ENCODE measurements around the gene NTSR2.

Gene NTSR2

GRCh38 chr2:11622611-11623010 is 47.4 kb downstream of the NTSR2 start:
- no peak for DNase-seq

- DNase-seq = peak; percentile 7
Measured at GRCh38 chr2:11621410-11621809, 48.6 kb downstream of the NTSR2 start.

GRCh38 chr2:11618708-11619062 is 51.3 kb downstream of the NTSR2 start:
- no peak for DNase-seq

GRCh38 chr2:11617984-11618707 is 51.8 kb downstream of the NTSR2 start:
- DNase-seq = no peak

GRCh38 chr2:11617527-11617926 is 52.5 kb downstream of the NTSR2 start:
- DNase-seq = no peak

GRCh38 chr2:11616851-11617415 is 53.1 kb downstream of the NTSR2 start:
- no peak for DNase-seq

- DNase-seq = no peak
Measured at GRCh38 chr2:11616097-11616687, 53.8 kb downstream of the NTSR2 start.

- no peak for DNase-seq
Measured at GRCh38 chr2:11615209-11615608, 54.8 kb downstream of the NTSR2 start.

- no peak for DNase-seq
Measured at GRCh38 chr2:11613297-11613696, 56.7 kb downstream of the NTSR2 start.

- DNase-seq = no peak
Measured at GRCh38 chr2:11612553-11613215, 57.3 kb downstream of the NTSR2 start.

- no peak for DNase-seq
Measured at GRCh38 chr2:11611251-11611650, 58.7 kb downstream of the NTSR2 start.

GRCh38 chr2:11610624-11611242 is 59.3 kb downstream of the NTSR2 start:
- no peak for DNase-seq
